HepG2 (cell line): ENCODE data around the gene GNG7. TPM values are rescaled to one million over a fixed set of nuclear protein-coding genes. Genes with fewer than 3 reads are reported as not detected.

ENCODE experiments used
- BHLHE40 ChIP-seq: IDR thresholded peaks from 2 replicates; pipeline ENCODE4 v1.6.1; 2011; ENCODE audit warnings: low read length, improper control_type of control experiment
- CHD4 ChIP-seq: fragments of 200-600 bp; sonication (generic); IDR thresholded peaks from 2 replicates; pipeline ENCODE4 v1.7.0; 2017; ENCODE audit warnings: mild to moderate bottlenecking, low read length, borderline replicate concordance
- DZIP1 ChIP-seq: sonication (generic); formaldehyde crosslinking; IDR thresholded peaks from 2 replicates; pipeline ENCODE4 v1.5.0; 2020; ENCODE audit warnings: mild to moderate bottlenecking, missing genetic modification reagents
- HOXD1 ChIP-seq: sonication (generic); formaldehyde crosslinking; IDR thresholded peaks from 2 replicates; pipeline ENCODE4 v1.5.0; 2020; ENCODE audit warnings: missing genetic modification reagents
- JUN ChIP-seq: sonication (generic); formaldehyde crosslinking; IDR thresholded peaks from 2 replicates; pipeline ENCODE4 v1.4.0; 2020; ENCODE audit warnings: mild to moderate bottlenecking, missing genetic modification reagents
- MEIS1 ChIP-seq: sonication (generic); formaldehyde crosslinking; IDR thresholded peaks from 2 replicates; pipeline ENCODE4 v1.9.0; 2021; ENCODE audit warnings: mild to moderate bottlenecking, missing genetic modification reagents, moderate library complexity, borderline replicate concordance
- POLR2G ChIP-seq: fragments of 200-400 bp; formaldehyde crosslinking; IDR thresholded peaks from 2 replicates; pipeline ENCODE4 v1.6.1; 2018; ENCODE audit warnings: mild to moderate bottlenecking, low read depth, low read length, moderate library complexity
- SMC3 ChIP-seq: IDR thresholded peaks from 2 replicates; pipeline ENCODE4 v1.6.1; 2011; ENCODE audit warnings: low read length, improper control_type of control experiment
- SOX6 ChIP-seq, 2 experiments: fragments of 450-650 bp in 1 of 2; sonication (generic) in 1 of 2; formaldehyde crosslinking in 1 of 2; IDR thresholded peaks; 2 replicates each; pipeline versions ENCODE4 v1.4.0 to v1.6.1; 2017 to 2020; ENCODE audit warnings: antibody characterized with exemption in 1 of 2, mild to moderate bottlenecking in 1 of 2, missing genetic modification reagents in 1 of 2
- TEAD2 ChIP-seq: sonication (generic); formaldehyde crosslinking; IDR thresholded peaks from 2 replicates; pipeline ENCODE4 v1.9.0; 2021; ENCODE audit warnings: missing genetic modification reagents
- TGIF2 ChIP-seq: IDR thresholded peaks from 2 replicates; pipeline ENCODE4 v1.6.1; 2016; ENCODE audit warnings: control low read depth, missing compliant biosample characterization
- THAP11 ChIP-seq: IDR thresholded peaks from 2 replicates; pipeline ENCODE4 v1.6.1; 2016; ENCODE audit warnings: missing biosample characterization, missing genetic modification reagents
- THAP8 ChIP-seq: sonication (generic); formaldehyde crosslinking; IDR thresholded peaks from 2 replicates; pipeline ENCODE4 v1.5.1; 2020; ENCODE audit warnings: missing genetic modification reagents, mild to moderate bottlenecking, borderline replicate concordance
- U2AF1 ChIP-seq: fragments of 200-400 bp; formaldehyde crosslinking; optimal IDR thresholded peaks from 2 replicates; pipeline ENCODE3; 2017; ENCODE audit warnings: mild to moderate bottlenecking, low read depth, low read length
- YEATS2 ChIP-seq: sonication (generic); formaldehyde crosslinking; IDR thresholded peaks from 2 replicates; pipeline ENCODE4 v1.4.0; 2020; ENCODE audit warnings: missing genetic modification reagents, borderline replicate concordance
- ZFP90 ChIP-seq: sonication (generic); formaldehyde crosslinking; IDR thresholded peaks from 2 replicates; pipeline ENCODE4 v1.8.0; 2022; ENCODE audit warnings: missing genetic modification reagents, mild to moderate bottlenecking, inconsistent platforms, borderline replicate concordance
- ZNF224 ChIP-seq: sonication (generic); formaldehyde crosslinking; IDR thresholded peaks from 2 replicates; pipeline ENCODE4 v1.5.0; 2020; ENCODE audit warnings: mild to moderate bottlenecking, missing genetic modification reagents
- ZNF326 ChIP-seq: sonication (generic); formaldehyde crosslinking; IDR thresholded peaks from 2 replicates; pipeline ENCODE4 v1.4.0; 2020; ENCODE audit warnings: missing genetic modification reagents, borderline replicate concordance
- ZNF569 ChIP-seq: sonication (generic); formaldehyde crosslinking; IDR thresholded peaks from 2 replicates; pipeline ENCODE4 v1.5.0; 2020; ENCODE audit warnings: mild to moderate bottlenecking, missing genetic modification reagents, moderate library complexity, borderline replicate concordance
- ZNF639 ChIP-seq: conservative IDR thresholded peaks from 2 replicates; pipeline ENCODE4 v1.6.1; 2018; ENCODE audit warnings: missing genetic modification reagents
- ZNF670 ChIP-seq: sonication (generic); formaldehyde crosslinking; IDR thresholded peaks from 2 replicates; pipeline ENCODE4 v1.8.0; 2022; ENCODE audit warnings: mild to moderate bottlenecking, missing genetic modification reagents, borderline replicate concordance
- ZNF713 ChIP-seq: sonication (generic); formaldehyde crosslinking; IDR thresholded peaks from 2 replicates; pipeline ENCODE4 v1.4.0; 2020; ENCODE audit warnings: mild to moderate bottlenecking, missing genetic modification reagents
- ZNF749 ChIP-seq: sonication (generic); formaldehyde crosslinking; IDR thresholded peaks from 2 replicates; pipeline ENCODE4 v1.8.0; 2022; ENCODE audit warnings: mild to moderate bottlenecking, missing genetic modification reagents, moderate library complexity, borderline replicate concordance
- polyA plus RNA-seq, 8 experiments: library from polyadenylated mRNA; depleted of rRNA in 3 of 8; stranded (reverse) in 7 of 8; unstranded in 1 of 8; fragments of >200 nt; fragmentation: Illumina TruSeq in 4 of 8; extraction: Trizol in 4 of 8; gene quantifications; 2 replicates each; pipeline versions ENCODE4 v1.2.1 to v1.2.3, GENCODE V29; 2011 to 2016; ENCODE audit warnings: low read depth in 4 of 8, missing spikeins in 1 of 8, mixed read lengths in 1 of 8; ENCODE audit not compliant: insufficient read depth in 1 of 8
- total RNA-seq, 5 experiments: library from RNA; depleted of rRNA; stranded (reverse); fragments of >200 nt; fragmentation: Illumina TruSeq; extraction: Trizol; gene quantifications; 2 replicates each; pipeline ENCODE4 v1.2.3, GENCODE V29; 2016; ENCODE audit warnings: low read depth in 1 of 5
- TF ChIP-seq, protein P1 (sequence below): sonication (generic); formaldehyde crosslinking; IDR thresholded peaks from 2 replicates; pipeline ENCODE4 v1.9.0; 2022; ENCODE audit warnings: low read depth, missing genetic modification reagents

GNG7 gene
- total and polyA plus RNA-seq, 2 of the 13 experiments (the other 11 are each of a cell fraction or from before 2014, with no cell fraction given) = 1.4 to 3.3 TPM

- TF ChIP-seq THAP8 (no peak), ZNF326 (no peak), BHLHE40 (no peak; the same call in 1 of the 2 replicates), MEIS1 (0 out of 2 replicates have a peak, but pooled peaks have one; percentile 13), ZNF639 (no peak), TEAD2 (CRISPR knock-in tag) (0 out of 2 replicates have a peak, but pooled peaks have one; percentile 46), TGIF2 (no peak), YEATS2 (no peak; the same call in 1 of the 2 replicates), ZNF670 (CRISPR knock-in tag) (no peak; the same call in 1 of the 2 replicates), SMC3 (no peak), ZNF749 (CRISPR knock-in tag) (no peak), ZNF569 (CRISPR knock-in tag) (no peak), ZNF224 (CRISPR knock-in tag) (no peak), DZIP1 (no peak), SOX6 (IDR thresholded peaks at IDR 0.05) (no peak), SOX6 (CRISPR knock-in tag; IDR thresholded peaks at IDR 0.05) (no peak), ZFP90 (no peak), U2AF1 (peak; percentile 8), THAP11 (CRISPR knock-in tag) (no peak), POLR2G (no peak), ZNF713 (CRISPR knock-in tag) (no peak), HOXD1 (no peak), CHD4 (peak; percentile 99), JUN (CRISPR knock-in tag) (0 out of 2 replicates have a peak, but pooled peaks have one; percentile 7)
- TF ChIP-seq, protein P1, sequence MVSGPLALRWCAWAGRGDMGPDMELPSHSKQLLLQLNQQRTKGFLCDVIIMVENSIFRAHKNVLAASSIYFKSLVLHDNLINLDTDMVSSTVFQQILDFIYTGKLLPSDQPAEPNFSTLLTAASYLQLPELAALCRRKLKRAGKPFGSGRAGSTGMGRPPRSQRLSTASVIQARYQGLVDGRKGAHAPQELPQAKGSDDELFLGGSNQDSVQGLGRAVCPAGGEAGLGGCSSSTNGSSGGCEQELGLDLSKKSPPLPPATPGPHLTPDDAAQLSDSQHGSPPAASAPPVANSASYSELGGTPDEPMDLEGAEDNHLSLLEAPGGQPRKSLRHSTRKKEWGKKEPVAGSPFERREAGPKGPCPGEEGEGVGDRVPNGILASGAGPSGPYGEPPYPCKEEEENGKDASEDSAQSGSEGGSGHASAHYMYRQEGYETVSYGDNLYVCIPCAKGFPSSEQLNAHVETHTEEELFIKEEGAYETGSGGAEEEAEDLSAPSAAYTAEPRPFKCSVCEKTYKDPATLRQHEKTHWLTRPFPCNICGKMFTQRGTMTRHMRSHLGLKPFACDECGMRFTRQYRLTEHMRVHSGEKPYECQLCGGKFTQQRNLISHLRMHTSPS (CRISPR knock-in tag) = no peak
These were observed 227.3 kb downstream of the GNG7 start (continued) for GRCh38 chr19:2475018-2475701.
